HG03097 (cell line): Measurements from ENCODE around the gene LRRC8A.

ENCODE experiments used
- ATAC-seq: cut with Tn5 transposase; IDR thresholded peaks from one replicate; pipeline ENCODE4 v1.9.1; 2021; ENCODE audit not compliant: unreplicated experiment, low FRiP score

LRRC8A gene

DNA sequence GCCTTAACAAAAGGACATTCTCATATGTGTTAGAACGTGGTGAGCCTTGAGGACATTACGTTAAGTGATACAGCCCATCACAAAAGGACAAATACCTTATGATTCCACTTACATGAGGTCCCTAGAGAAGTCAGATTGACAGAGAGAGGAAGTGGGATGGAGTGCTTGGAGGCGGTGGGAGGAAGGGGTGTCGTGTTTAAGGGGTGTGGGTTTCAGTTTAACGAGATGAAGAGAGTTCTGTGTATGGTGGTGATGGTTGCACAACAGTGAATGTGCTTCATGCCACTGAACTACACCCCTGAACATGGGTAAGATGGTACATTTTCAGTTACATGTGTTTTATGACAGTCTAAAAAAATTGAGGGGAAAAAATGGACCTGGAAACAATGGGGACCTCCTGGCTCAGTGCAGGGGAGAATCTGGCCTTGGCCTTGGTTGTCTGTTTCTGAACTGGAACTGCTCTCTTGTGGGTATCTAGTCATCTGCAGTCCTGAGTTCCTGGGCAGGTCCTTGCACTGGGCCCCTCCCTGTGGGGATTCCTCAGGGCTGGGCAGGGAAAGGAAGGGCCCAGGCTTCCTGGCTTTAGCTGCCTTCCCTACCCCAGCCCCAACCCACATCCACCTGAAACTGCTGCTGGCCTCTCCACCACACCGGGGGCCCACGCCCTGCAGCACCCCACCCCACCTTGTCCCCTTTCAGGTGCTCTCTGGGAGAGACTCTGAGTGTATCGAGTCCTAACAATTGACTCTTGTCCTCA, 17.8 kb downstream of the LRRC8A start:
- ATAC-seq = no peak

DNA sequence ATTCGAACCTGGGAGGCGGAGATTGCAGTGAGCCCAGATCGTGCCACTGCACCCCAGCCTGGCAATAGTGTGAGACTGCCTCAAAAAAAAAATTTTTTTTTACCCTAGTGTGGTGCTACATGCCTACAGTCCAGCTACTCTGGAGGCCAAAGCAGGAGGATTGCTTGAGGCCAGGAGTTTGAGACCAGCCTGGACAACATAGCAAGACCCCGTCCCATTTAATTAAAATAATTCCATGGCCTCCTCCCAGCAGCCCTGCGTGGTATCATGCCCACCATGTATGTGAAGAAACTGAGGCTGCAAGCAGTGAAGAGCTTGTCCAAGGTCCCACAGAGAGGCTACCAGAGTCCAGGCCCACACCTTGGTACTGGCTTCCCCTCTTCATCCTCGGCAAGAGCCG, 19.4 kb downstream of the LRRC8A start:
- ATAC-seq = no peak

DNA sequence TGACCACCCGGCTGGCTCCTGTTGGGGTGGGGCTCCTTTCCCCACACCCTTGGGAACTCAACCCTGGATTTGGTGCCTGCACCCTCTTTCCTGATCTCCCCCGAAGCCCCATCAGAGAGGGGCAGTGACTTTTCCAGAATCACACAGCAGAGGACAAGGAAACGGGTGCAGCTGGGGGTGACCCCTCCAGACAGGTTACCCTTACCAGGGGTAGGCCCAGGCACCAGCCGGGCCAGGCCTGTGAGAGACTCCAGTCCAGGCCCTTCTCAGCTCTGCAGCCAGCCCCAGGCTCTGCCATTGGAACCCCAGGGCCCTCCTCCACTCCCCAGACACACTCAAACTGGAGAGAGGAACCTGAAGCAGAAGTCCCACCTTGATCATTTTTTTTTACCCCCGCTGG, 19.9 kb downstream of the LRRC8A start:
- ATAC-seq = peak; percentile 8

DNA sequence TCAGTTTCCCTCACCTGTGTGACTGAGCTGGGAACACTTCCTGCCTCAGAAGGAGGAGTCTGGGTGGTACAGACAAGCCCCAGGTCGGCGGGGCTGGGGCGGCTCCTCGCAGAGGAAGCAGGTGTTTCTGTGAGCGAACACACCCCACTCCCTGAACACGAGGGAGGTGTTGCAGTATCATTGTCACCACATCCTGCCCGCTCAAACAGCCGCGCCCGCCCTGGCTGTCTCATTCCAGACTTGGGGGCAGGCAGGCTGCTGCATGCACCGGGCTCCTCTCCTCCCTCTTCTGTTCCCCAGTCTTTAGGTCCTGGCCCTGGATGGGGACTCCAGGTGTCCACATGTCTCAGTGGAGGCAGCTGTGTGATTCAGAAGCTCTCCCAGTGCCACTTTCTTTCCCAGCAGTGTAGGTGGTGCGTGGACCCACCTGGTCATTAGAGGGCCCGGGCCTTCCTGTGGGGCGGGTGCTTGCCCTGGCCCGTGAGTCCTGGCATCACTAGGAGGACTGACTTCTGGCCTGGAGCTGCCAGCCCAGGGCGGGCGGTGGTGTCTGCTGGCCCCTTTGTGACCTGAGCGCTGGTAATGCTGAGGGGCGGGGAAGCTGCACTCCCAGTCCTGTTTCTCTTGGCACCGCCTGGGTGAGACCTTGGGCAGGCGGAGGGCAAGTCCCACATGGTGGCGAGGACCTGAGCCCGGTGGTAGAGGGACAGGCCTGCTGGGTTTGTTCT, 20.6 kb downstream of the LRRC8A start:
- peak; percentile 74 for ATAC-seq

DNA sequence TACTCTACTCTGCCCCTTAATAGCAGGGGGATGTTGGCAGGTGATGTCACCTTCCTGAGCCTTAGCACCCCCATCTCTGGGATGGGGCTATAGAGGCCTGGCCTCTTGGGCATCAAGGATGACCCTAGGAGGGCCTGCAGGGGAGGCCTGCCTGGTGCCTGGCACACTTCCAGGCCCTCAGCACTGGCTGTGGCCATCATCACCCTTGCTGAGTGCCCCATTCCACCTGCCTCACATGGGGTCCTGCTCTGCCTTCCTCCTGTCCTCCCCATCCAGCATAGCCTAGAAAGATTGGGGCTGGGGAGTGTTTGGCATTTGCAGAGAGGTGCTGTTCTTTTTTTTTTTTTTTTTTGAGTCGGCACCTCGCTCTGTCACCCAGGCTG, 21.1 kb downstream of the LRRC8A start:
- no peak for ATAC-seq

DNA sequence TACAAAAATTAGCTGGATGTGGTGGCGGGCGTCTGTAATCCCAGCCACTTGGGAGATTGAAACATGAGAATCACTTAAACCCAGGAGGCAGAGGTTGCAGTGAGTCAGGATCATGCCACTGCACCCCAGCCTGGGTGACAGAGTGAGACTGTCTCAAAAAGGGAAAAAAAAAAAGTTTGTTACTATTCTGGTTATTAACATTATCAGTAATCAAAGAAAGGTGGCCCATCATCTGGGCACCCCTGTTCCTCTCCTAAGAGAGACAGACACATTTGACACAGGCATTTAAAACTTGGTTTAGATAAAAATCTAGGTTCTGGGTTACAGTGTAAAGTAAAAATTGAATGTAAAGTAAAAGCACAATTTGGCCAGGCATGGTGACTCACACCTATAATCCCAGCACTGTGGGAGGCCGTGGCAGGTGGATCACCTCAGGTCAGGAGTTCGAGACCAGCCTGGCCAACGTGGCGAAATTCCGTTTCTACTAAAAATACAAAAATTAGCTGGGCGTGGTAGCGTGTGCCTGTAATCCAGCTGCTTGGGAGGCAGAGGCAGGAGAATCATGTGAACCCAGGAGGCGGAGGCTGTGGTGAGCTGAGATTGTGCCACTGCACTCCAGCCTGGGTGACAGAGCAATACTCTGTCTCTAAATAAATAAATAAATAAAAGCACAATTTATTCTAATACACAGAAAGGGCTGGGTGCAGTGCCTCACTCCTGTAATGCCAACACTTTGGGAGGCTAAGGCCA, 22.1 kb downstream of the LRRC8A start:
- ATAC-seq = no peak

DNA sequence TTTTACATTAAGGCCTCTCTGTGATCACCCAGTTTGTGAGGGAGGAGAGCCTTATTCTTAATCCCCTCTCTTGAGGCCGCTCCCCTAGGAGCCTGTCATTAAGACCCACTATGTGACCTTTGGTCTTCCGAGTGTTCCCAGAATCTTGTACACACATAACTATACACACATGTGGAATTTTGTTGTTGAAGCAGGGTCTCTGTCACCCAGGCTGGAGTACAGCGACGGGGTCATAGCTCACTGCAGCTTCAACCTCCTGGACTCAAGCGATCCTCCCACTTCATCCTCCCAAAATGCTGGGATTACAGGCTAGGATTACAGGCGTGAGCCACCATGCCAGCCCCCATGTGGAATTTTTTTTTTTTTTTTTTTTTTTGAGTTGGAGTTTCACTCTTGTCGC, 24.0 kb downstream of the LRRC8A start:
- ATAC-seq = no peak

DNA sequence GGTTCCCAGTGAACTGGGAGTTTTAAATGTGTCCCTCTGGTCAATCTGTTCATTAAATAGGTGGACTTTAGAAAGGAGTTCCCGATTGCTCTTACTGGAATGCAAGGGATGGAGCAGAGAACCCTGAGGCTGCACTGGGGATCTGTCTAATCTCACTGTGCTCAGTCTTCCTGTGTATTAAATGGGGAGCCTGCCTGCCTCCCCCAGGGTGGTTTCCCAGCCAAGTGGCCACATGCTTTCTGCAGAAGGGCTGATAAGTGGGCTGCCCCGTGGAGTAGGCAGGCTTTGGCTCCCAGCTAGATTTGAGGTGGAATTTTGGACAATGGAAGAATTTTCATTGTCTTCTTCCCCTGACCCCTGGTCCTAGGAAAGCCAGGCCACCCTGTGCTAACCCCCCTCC, 24.8 kb downstream of the LRRC8A start:
- no peak for ATAC-seq

DNA sequence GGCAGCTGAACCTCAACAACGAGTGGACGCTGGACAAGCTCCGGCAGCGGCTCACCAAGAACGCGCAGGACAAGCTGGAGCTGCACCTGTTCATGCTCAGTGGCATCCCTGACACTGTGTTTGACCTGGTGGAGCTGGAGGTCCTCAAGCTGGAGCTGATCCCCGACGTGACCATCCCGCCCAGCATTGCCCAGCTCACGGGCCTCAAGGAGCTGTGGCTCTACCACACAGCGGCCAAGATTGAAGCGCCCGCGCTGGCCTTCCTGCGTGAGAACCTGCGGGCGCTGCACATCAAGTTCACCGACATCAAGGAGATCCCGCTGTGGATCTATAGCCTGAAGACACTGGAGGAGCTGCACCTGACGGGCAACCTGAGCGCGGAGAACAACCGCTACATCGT, 26.4 kb downstream of the LRRC8A start:
- no peak for ATAC-seq

DNA sequence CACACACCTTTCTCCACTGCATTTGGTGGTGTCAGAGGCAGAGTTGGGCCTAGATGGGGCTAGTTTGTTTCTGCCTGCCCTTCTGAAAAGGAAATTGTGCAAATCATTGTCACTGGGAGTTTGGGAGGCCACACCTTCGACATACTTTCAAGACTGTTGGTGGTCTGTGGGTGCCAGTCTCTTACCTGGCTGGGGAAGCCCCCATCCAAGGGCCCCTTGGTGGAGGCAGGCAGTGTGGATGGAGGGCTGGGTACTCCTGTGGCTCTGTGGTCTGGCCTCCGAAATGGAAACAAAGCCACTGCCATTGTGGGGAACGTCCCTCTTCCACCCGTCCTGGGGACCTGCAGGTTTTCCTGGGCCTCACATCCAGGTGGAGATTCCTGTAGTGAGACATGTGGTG, 27.9 kb downstream of the LRRC8A start:
- no peak for ATAC-seq

DNA sequence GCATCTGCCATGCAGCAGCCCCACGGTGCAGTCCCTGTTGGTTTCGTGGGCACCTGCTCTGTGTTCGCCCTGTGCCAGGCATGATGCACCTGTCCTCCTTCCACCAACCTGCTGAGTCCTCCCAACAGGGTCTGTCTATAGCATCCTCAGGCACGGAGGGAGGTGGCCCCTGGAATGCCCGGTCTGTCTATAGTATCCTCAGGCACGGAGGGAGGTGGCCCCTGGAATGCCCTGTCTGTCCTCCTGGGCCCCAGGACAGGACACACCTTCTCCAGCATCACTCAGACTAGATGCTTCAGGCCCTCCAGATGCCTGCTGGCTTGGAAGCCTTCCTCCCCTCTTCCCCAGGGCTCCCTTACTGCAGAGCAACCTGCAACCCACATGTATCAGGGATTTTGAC, 29.0 kb downstream of the LRRC8A start:
- ATAC-seq = no peak

DNA sequence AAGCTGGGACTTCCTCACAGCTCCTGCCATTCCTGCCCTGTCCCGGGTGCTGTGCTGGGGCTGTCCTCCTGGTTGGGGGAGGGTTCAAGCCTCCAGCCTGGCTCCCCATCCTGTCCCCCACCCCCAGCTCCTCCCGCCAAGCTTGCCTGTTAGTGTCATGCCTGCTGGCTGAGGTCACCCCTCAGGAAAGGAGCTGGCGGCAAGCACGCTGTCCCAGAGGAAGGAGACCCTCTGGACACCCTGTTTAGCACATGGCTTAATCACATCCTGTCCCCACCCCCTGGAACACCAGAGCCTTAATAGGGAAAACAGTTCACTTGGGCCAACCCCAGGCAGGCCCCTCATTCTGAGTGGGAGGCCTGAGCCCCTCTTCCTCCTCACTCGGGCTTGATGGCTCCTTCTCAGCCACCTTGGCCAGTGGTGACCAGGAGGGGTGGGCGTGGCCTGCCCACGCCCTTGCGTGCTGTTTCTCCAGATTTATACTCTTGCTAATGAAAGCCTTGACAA, 29.6 kb downstream of the LRRC8A start:
- ATAC-seq = no peak

DNA sequence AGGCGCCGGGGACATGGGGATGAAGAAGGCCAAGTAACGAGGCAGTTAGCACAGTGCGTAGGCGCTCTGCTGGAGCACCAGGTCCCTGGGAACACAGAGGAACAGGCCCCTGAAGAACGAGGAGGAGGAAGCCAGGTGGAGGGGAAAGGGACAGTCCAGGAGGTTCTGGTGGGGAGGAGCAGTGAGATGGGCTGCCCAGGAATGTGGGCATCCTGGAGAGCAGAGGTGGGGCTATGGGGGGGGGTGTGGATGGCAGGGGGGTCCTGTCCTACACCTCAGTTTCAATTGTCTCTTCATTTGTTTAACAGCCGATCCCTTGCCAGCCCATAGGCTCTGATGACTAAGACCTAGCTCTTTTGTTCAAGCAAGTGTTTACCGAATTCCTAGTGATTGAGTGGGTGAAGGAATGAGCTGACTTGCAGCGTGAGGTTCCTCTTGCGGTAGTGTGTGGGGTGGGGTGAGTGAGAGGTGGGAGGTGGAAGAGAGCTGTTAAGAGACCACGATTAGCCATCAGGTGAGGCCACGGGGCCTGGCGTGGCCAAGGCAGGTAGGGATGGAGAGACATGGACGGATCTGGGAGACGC, 30.4 kb downstream of the LRRC8A start:
- ATAC-seq = no peak

DNA sequence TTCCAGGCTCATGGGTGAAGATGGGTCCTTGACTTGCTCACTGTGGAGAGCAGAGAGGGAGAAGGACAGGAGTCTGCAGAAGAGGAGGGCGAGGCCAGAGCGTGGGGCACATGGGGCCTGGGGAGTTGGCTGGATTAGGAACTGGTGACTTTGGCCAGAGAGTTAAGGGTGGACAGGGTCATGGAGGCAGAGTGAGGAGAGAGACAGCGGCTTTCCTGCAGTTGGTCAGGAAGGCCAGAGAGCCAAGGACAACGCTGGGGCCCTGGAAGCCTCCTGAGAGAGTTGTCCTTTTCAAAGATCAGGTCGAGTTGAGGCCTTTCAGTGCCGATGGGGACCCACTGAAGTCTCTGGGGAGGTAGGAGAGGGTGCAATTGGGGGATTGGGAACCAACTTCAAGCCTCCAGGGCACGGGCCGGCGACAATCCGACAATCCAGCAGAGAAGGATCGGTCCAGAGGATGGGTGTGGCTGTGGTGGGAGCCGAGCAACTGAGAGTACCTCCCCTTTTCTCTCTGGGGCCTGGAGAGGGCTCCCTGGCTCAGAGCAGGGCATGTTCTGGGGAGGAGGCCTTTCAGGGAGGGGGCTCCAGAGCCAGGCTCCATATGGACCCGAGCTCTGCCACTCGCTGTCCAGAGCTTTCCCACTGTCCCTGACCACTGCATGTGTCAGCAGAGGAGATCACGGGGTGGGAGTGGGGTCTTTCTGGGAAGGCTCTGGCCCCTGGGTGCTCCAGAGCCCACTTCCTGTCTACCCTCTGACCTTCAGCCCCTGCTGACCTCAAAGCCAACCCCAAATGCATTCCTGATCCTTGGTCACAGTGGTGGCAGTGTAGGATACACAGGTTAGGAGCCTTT, 31.3 kb downstream of the LRRC8A start:
- ATAC-seq = no peak

DNA sequence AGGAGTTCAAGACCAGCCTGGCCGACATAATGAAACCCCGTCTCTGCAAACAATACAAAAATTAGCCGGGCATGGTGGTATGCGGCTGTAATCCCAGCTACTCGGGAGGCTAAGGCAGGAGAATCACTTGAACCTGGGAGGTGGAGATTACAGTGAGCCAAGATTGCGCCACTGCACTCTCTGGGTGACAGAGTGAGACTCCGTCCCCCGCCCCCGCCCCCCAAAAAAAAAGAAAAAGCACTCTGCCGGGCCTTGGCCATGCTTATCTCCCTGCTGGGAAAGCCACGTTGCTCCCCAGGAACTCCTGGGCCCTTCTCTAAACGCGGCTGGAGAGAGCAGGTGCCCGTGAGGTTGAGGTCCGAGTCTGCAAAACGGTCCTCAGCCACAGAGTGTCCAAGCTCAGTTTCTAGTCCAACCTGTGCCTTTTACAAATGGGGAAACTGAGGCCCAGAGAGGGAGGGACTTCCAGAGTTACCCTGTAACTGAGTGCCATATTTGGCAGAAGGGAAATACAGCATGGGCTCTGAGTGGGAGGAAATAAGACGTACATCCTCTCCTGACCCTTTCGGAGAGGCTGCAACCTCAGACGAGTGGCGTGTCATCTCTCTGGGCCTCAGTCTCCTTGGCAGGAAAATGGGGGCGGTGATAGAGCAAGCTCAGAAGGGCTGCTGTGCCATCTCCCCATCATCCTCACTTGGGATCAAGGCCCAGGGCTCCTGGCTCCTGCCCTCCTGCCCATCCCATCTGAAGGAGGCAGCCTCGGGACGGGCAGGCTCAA, 32.3 kb downstream of the LRRC8A start:
- no peak for ATAC-seq

DNA sequence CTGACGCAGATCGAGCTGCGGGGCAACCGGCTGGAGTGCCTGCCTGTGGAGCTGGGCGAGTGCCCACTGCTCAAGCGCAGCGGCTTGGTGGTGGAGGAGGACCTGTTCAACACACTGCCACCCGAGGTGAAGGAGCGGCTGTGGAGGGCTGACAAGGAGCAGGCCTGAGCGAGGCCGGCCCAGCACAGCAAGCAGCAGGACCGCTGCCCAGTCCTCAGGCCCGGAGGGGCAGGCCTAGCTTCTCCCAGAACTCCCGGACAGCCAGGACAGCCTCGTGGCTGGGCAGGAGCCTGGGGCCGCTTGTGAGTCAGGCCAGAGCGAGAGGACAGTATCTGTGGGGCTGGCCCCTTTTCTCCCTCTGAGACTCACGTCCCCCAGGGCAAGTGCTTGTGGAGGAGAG, 34.3 kb downstream of the LRRC8A start:
- no peak for ATAC-seq

DNA sequence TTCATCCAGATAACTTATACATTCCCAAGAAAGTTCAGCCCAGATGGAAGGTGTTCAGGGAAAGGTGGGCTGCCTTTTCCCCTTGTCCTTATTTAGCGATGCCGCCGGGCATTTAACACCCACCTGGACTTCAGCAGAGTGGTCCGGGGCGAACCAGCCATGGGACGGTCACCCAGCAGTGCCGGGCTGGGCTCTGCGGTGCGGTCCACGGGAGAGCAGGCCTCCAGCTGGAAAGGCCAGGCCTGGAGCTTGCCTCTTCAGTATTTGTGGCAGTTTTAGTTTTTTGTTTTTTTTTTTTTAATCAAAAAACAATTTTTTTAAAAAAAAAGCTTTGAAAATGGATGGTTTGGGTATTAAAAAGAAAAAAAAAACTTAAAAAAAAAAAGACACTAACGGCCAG, 34.8 kb downstream of the LRRC8A start:
- no peak for ATAC-seq

DNA sequence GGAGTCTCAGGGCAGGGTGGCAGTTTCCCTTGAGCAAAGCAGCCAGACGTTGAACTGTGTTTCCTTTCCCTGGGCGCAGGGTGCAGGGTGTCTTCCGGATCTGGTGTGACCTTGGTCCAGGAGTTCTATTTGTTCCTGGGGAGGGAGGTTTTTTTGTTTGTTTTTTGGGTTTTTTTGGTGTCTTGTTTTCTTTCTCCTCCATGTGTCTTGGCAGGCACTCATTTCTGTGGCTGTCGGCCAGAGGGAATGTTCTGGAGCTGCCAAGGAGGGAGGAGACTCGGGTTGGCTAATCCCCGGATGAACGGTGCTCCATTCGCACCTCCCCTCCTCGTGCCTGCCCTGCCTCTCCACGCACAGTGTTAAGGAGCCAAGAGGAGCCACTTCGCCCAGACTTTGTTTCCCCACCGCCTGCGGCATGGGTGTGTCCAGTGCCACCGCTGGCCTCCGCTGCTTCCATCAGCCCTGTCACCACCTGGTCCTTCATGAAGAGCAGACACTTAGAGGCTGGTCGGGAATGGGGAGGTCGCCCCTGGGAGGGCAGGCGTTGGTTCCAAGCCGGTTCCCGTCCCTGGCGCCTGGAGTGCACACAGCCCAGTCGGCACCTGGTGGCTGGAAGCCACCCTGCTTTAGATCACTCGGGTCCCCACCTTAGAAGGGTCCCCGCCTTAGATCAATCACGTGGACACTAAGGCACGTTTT, 35.4 kb downstream of the LRRC8A start:
- no peak for ATAC-seq

DNA sequence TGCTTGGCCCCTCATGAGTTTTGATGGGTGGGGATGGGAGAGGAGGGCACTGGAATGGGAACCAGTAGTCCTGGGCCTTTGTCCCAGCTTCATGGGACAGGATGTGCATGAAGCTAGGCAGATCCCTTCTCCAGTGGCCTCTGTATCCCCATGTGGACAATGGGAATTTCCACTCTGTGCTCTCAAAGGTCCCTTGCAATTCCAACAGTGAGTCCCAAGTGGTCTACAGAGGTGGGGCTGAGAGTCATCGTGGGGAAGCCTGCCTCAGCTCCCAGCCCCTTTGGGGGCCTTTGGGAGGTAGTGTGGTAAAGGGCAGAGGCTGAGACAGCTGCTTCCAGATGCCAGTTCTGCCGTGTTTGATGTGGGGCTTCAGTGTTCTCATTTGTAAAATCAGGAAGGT, 37.0 kb downstream of the LRRC8A start:
- ATAC-seq = no peak
